HG02840 (cell line): ENCODE results near the gene NQO2.
"Not testable (repeated sequence)": the region's sequence is repeated elsewhere in the genome, so short reads cannot be mapped to it uniquely, and the experiment has no call there.

Experiments used
- ATAC-seq: cut with Tn5 transposase; IDR thresholded peaks from one replicate; pipeline ENCODE4 v1.9.1; 2021; ENCODE audit warnings: mild to moderate bottlenecking, moderate library complexity, moderate number of reproducible peaks; ENCODE audit not compliant: unreplicated experiment, low FRiP score

Gene NQO2

DNA sequence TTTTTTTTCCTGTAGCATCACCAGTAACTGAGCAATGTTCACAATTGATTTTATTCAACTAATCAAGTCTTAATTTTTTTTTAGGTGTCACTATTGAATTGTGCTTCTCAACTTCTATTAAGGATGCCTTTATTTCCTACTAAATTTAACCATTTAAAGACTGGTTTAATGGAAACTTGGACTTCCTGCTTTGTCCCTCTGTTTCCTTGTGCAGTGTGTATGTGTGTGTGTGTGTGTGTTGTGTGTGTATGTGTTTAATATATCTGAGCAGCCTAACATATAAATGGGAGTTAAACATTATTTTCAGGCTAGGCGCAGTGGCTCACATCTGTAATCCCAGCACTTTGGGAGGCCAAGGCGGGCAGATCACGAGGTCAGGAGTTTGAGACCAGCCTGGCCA lies 30.1 kb upstream of the NQO2 start:
- ATAC-seq: no peak

DNA sequence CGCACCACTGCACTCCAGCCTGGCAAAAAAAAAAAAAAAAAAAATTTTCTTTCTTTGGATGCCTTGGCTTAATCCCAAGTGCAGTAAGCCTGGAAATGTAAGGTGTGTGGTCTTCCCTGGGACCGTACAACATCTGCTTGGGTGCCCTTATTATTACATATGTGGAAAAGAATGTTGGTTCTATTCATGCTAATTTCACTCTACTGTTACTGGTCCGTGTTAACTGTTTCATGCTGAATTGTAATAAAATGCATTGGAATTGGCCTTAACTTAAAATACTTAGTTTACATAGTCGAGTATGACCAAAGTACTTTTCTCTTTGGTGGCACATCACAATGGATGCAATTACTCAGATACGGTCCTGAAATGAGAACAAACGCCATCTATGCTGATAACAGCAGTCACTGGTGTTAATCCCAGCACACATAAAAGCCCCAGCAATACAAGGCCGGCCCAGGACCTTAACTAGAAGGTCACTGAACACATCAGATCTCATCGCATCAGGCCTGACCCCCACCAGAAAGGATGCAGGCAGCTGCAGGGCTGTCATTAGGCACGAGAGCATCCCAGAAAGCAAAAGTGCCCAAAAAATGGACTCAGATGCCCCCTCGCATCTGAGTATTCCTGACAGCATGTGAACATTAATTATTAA lies 29.5 kb upstream of the NQO2 start:
- no peak for ATAC-seq

- ATAC-seq: no peak
Observed at GRCh38 chr6:2970753-2971419, 28.8 kb upstream of the NQO2 start.

- no peak for ATAC-seq
Observed at GRCh38 chr6:2971420-2972218, 28.1 kb upstream of the NQO2 start, which contains the start of gene SERPINB6. Gene SERPINB6, minus strand, starts transcription at chr6:2971567. Its CDS starts 12,235 bp downstream, at chr6:2959332.

GRCh38 chr6:2972219-2972487 lies 27.5 kb upstream of the NQO2 start:
- not testable (repeated sequence) for ATAC-seq

DNA sequence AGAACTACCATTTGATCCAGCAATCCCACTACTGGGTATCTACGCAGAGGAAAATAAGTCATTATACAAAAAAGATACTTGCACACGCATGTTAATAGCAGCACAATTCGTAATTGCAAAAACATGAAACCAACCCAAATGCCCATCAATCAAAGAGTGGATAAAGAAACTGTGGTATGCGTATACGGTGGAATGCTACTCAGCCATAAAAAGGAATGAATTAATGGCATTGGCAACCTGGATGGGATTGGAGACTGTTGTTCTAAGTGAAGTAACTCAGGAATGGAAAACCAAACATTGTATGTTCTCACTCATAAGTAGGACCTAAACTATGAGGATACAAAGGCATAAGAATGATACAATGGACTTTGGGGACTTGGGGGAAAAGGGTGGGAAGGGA lies 27.0 kb upstream of the NQO2 start:
- not testable (repeated sequence) for ATAC-seq

DNA sequence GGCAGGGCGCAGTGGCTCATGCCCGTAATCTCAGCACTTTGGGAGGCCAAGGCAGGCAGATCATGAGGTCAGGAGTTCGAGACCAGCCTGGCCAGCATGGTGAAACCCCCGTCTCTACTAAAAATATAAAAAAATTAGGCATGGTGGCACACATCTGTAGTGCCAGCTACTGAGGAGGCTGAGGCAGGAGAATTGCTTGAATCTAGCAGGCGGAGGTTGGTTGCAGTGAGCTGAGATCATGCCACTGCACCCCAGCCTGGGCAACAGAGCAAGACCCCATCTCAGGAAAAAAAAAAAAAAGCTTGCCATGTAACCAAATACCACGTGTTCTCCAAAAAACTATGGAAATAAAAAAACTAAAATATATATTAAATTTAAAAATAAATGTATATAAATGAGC lies 26.5 kb upstream of the NQO2 start:
- ATAC-seq: not testable (repeated sequence)

GRCh38 chr6:2973676-2974075 lies 26.0 kb upstream of the NQO2 start:
- no peak for ATAC-seq

DNA sequence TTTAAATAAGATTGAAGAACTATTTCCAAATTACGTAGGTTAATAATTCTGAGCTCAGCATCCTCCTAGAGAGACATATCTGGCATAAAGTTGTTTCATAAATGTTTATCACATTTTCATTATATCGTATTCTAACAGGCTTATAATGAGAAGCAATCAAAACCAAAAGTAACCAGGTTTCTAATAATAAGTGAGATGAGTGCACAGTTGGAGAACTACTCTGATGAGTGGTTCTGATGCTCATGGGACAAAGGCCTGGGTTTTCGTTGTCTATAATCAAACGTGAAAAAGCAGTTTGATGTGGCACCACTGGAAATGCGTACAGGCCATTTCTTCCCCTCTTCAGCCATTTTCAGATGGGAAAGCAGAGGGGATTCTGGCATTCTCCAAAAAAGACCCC lies 23.6 kb upstream of the NQO2 start:
- ATAC-seq: no peak

GRCh38 chr6:2976571-2977085 lies 23.1 kb upstream of the NQO2 start:
- no peak for ATAC-seq

GRCh38 chr6:2977290-2977689 lies 22.4 kb upstream of the NQO2 start:
- no peak for ATAC-seq

DNA sequence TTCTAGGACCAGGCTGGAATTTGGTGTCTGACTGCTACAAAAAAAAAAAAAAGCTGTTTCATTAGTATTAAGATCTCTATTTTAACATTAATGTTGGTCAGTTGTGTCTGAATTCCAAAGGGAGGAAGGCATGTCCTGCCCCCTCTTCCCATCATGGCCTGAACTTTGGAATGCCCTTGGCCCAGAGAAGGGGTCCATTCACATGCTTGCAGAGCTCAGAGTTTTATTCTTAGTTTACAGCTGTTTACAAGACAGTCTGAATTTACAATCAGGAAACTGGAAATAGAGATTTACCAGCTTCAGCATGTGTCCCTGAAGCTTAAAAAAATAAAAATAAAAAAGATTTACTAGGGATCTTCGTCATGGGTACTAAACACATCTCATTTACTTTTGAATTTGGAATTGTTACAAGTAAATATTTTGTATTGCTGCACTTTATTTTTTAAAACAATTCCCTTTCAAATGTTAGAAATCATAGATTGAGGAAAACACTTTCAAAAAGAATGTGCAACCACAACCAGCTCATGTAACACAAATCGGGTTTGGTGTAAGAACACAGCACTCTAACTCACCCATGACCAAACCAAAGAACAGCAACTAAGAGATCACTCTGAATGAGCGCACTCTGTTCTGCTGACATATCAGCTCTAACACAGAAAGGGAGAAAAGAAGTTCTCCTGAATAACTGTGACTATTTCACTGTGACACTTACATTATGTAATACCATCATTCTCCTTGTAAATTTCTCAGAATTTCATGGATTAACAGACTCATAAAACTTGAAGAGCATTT lies 21.7 kb upstream of the NQO2 start:
- no peak for ATAC-seq

DNA sequence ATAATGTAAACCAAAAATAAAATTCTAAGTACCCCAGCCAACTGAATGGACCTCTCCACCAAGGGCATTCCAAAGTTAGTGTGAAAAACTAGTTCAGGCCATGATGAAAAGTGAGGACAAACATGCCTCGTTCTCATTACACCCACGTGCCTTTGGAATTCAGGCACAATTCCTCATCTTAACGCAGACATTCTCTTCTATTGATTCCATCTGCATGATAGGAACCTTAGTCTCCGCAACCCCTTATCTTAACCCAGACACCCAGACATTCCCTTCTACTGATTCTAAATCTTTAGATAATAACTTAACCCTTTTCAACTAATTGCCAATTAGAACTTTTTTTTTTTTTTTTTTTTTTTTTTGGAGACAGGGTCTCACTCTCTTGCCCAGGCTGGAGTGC lies 20.8 kb upstream of the NQO2 start:
- no peak for ATAC-seq

DNA sequence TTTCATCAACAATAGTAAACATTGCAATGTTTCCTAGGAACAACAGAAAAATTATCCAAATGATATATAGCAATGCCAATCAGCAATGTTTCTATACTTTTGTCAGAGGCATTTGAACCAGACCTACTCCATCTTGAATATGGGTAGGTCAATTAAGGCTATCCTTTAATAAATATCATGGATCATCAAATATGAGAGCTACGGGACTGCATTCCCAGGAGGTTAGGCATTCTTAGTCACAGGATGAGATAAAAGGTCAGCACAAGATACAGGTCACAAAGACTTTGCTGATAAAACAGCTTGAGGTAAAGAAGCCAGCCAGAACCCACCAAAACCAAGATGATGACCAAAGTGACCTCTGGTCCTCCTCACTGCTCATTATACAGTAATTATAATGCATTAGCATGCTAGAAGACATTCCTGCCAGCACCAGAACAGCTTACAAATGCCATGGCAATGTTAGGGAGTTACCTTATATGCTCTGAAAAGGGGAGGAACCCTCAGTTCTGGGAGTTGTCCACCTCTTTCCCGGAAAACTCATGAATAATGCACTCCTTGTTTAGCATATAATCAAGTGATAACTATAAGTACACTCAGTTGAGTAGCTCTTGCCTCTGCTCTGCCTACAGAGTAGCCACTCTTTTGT lies 19.8 kb upstream of the NQO2 start:
- ATAC-seq: no peak

DNA sequence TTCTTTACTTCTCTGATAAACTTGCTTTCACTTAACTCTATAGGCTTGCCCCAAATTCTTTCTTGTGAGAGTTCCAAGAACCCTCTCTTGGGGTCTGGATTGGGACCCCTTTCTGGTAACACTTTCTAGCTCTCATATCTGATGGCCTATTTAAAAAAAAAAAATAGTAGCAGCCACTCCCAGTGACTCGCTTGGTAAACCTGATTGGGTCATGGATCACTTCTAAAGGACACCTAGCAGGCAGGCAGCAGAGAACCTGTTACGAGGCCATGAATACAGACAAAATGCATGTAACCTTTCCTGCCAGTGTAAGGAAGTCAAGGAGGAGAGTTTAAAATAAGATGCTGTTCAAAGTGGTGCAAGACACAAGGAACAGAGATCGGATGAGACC lies 19.2 kb upstream of the NQO2 start:
- ATAC-seq: no peak

- no peak for ATAC-seq
Observed at GRCh38 chr6:2982426-2983117, 17.1 kb upstream of the NQO2 start.

DNA sequence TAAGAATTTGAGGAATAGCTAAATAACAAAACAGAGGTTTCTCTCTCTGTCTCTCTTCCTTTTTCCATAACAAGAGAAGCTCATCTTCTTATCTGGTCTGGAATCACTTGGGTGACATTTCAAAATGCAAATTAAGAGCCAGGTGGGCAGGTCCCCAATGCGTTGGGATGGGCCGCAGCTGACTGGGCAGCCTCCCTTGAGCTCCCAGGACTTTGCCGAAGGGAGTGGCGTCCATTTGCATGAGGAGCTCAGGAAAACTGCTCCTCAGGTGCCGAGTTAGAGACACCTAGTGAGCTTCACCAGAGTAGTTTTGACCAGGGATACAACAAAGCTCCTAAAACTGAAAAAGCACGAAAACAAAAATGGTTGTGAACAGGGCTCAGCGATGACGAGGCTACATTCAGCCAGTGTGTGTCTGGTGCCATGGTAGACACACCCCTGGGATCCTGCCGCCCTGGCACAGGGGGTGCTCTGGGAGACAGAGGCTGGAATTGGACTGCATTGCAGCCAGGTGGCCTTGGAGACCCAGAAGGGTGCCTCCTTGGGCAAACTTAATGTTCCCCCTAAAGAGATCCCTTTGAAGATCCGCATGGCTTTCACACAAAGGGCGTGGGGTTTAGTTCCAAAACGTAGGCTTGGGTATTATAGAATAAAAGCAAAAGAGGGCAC lies 14.8 kb upstream of the NQO2 start:
- ATAC-seq: no peak

DNA sequence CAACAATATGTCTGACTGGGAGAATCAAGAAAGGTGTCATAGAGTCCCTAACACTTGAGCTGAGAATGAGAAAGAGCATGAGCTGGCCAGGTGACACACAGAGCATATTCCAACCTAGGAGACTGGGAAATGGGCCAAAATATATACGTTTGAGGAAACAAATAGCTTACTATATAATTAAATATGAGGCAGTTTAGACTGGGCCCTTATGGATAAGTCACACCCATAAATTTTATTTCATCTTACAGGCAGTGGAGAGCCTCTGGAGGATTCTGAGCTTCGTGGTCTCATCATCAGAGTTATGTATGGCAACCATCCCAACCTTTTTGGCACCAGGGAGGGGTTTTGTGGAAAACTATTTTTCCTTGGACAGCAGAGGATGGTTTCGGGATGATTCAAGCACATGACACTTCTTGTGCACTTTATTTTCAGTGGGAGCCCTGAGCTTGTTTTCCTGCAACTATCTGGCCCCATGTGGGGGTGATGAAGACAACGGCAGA lies 12.9 kb upstream of the NQO2 start:
- no peak for ATAC-seq

DNA sequence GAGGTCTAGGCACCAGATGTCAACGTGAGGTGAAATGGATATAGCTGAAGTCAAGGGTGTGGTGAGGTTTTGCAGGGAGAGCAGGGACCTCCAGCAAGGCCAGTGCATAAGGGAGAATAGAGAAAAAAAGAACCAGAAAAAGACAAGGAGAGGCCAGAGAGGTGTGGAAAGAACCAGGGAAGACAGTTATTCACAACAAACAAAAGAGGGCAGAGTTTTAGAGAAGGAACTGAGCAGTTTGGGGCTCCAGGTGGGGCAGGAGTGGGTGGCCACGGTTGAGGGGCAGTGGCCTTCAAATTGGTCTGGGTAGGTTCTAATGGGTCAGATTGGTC lies 11.6 kb upstream of the NQO2 start:
- ATAC-seq: no peak
